G401.6 (cell line): Measurements from ENCODE around the gene ZNF664.

Experiments
- FAIRE-seq: peaks from 2 replicates; lab custom pipeline; 2012; peaks lifted over from hg19 to GRCh38; lab: Jason Lieb, UNC

The ZNF664 gene

GRCh38 chr12:123972457-123973401, at the start of gene ZNF664, which contains the start of gene CCDC92:
Gene ZNF664, plus strand, starts transcription at chr12:123973215. Its CDS starts 38,930 bp downstream, at chr12:124012145.
Gene CCDC92, minus strand, starts transcription at chr12:123972831. Its CDS starts 28,526 bp downstream, at chr12:123944305.
- FAIRE-seq, result no peak

- no peak for FAIRE-seq
Measured at GRCh38 chr12:123923927-123924326, 49.1 kb upstream of the ZNF664 start.

- no peak for FAIRE-seq
Measured at GRCh38 chr12:123924539-123924938, 48.5 kb upstream of the ZNF664 start.

GRCh38 chr12:123928274-123928865, 44.6 kb upstream of the ZNF664 start:
- no peak for FAIRE-seq

- FAIRE-seq, result no peak
Measured at GRCh38 chr12:123928897-123929296, 44.1 kb upstream of the ZNF664 start.

GRCh38 chr12:123929946-123930583, 43.0 kb upstream of the ZNF664 start:
- FAIRE-seq, result no peak

GRCh38 chr12:123931686-123932321, 41.2 kb upstream of the ZNF664 start:
- FAIRE-seq, result no peak

- FAIRE-seq, result no peak
Measured at GRCh38 chr12:123933214-123933613, 39.8 kb upstream of the ZNF664 start.

- no peak for FAIRE-seq
Measured at GRCh38 chr12:123934016-123934620, 38.9 kb upstream of the ZNF664 start.

- no peak for FAIRE-seq
Measured at GRCh38 chr12:123934829-123935228, 38.2 kb upstream of the ZNF664 start.

GRCh38 chr12:123935956-123936355, 37.1 kb upstream of the ZNF664 start:
- no peak for FAIRE-seq

- FAIRE-seq, result no peak
Measured at GRCh38 chr12:123936471-123936870, 36.5 kb upstream of the ZNF664 start.

GRCh38 chr12:123936956-123937706, 35.9 kb upstream of the ZNF664 start:
- no peak for FAIRE-seq

GRCh38 chr12:123937707-123938591, 35.1 kb upstream of the ZNF664 start:
- no peak for FAIRE-seq

GRCh38 chr12:123938679-123939480, 34.1 kb upstream of the ZNF664 start:
- no peak for FAIRE-seq

- FAIRE-seq, result no peak
Measured at GRCh38 chr12:123939716-123940626, 33.0 kb upstream of the ZNF664 start.

GRCh38 chr12:123940627-123940966, 32.4 kb upstream of the ZNF664 start:
- FAIRE-seq, result no peak

GRCh38 chr12:123941000-123941399, 32.0 kb upstream of the ZNF664 start:
- no peak for FAIRE-seq
